HCT116 (cell line): ENCODE results near the gene SLC30A3. TPM values are rescaled to one million over a fixed set of nuclear protein-coding genes. Genes with fewer than 3 reads are reported as not detected.

Source experiments
- ATAC-seq: fragments of 200-7000 bp; cut with Tn5 transposase; 2 replicates; pipeline ENCODE4 v1.9.1; 2020; ENCODE audit warnings: mild to moderate bottlenecking, moderate library complexity
- BruUV-seq: library from RNA; stranded (reverse); fragments of 400-500 nt; replicated peaks from 2 replicates; lab custom pipeline; 2021; lab: Mats Ljungman, UMichigan
- CTCF ChIA-PET: fragments of 300-600 bp; sonication (Branson Sonifier 250); formaldehyde crosslinking; loops from one replicate; lab custom pipeline; 2021; ENCODE audit warnings: antibody characterized with exemption; lab: Charles Lee
- POLR2A ChIA-PET: fragments of 300-600, 350-600 bp; sonication (Branson Sonifier 250); formaldehyde crosslinking; loops from one replicate; lab custom pipeline; 2021; ENCODE audit warnings: antibody characterized with exemption; lab: Charles Lee
- RAD21 ChIA-PET, 2 experiments: fragments of 300-600 bp; sonication (Branson Sonifier 250); formaldehyde crosslinking; loops; one replicate each; lab custom pipeline; 2023; ENCODE audit warnings: low total read pairs in 2 of 2; ENCODE audit not compliant: uncharacterized antibody in 2 of 2, unreplicated experiment in 2 of 2, low non-redundant PET in 1 of 2; lab: Charles Lee
- DNase-seq: peaks from one replicate; pipeline ENCODE4 v3.0.0-alpha.2; 2010; ENCODE audit warnings: low read depth, low spot score
- H2AFZ ChIP-seq: fragments of 200-600 bp; shearing (Covaris generic), sonication (generic); 2 replicates; pipeline ENCODE4 v1.6.1; 2017; ENCODE audit warnings: low read depth, mixed run types, mixed read lengths, antibody characterized with exemption, low read length; ENCODE audit not compliant: poor library complexity, severe bottlenecking
- H3K27ac ChIP-seq: 2 replicates; pipeline ENCODE4 v1.5.1; 2012; ENCODE audit warnings: low read depth, low read length
- H3K27me3 ChIP-seq: fragments of 200-600 bp; sonication (generic); 2 replicates; pipeline ENCODE4 v1.6.1; 2016; ENCODE audit warnings: mixed run types, low read length, mixed read lengths; ENCODE audit not compliant: insufficient read depth
- H3K36me3 ChIP-seq, 2 experiments: fragments of 200-500 bp in 1 of 2; fragments of 200-600 bp in 1 of 2; sonication (Bioruptor generic) in 1 of 2; sonication (generic) in 1 of 2; 2 replicates each; pipeline versions ENCODE4 v1.5.1 to v1.6.1; 2014 to 2016; ENCODE audit warnings: low read length in 2 of 2, inconsistent platforms in 1 of 2, mixed read lengths in 1 of 2, mixed run types in 1 of 2; ENCODE audit not compliant: insufficient read depth in 2 of 2, control insufficient read depth in 1 of 2
- H3K4me1 ChIP-seq, 2 experiments: fragments of 200-600 bp in 1 of 2; sonication (generic) in 1 of 2; 2 replicates each; pipeline versions ENCODE4 v1.5.1 to v1.6.1; 2012 to 2017; ENCODE audit warnings: low read length in 2 of 2, inconsistent platforms in 1 of 2, mild to moderate bottlenecking in 1 of 2, mixed read lengths in 1 of 2, mixed run types in 1 of 2, moderate library complexity in 1 of 2; ENCODE audit not compliant: insufficient read depth in 2 of 2, control insufficient read depth in 1 of 2
- H3K4me2 ChIP-seq: fragments of 200-600 bp; sonication (generic); 2 replicates; pipeline ENCODE4 v1.6.1; 2017; ENCODE audit warnings: mixed run types, low read length, mixed read lengths
- H3K4me3 ChIP-seq, 2 experiments: fragments of 200-600 bp in 1 of 2; sonication (generic) in 1 of 2; replicated peaks in 1 of 2; 2 replicates each; pipeline ENCODE4 v1.5.1; 2011 to 2016; ENCODE audit warnings: low read length in 2 of 2, control low read depth in 1 of 2, low read depth in 1 of 2, mild to moderate bottlenecking in 1 of 2, mixed read lengths in 1 of 2, mixed run types in 1 of 2
- H3K79me2 ChIP-seq: fragments of 200-600 bp; sonication (generic); 2 replicates; pipeline ENCODE4 v1.6.1; 2017; ENCODE audit warnings: mild to moderate bottlenecking, mixed run types, low read length, moderate library complexity, mixed read lengths; ENCODE audit not compliant: insufficient read depth
- H3K9ac ChIP-seq: fragments of 200-600 bp; sonication (generic); 2 replicates; pipeline ENCODE4 v1.6.1; 2016; ENCODE audit warnings: low read length, mixed read lengths
- H3K9me2 ChIP-seq: fragments of 200-600 bp; sonication (generic), shearing (Covaris generic); 2 replicates; pipeline ENCODE4 v1.6.1; 2017; ENCODE audit warnings: mixed run types, mild to moderate bottlenecking, moderate library complexity; ENCODE audit not compliant: insufficient read depth
- H3K9me3 ChIP-seq, 2 experiments: fragments of 200-500 bp in 1 of 2; fragments of 200-600 bp in 1 of 2; sonication (Bioruptor generic) in 1 of 2; sonication (generic) in 1 of 2; 2 replicates each; pipeline ENCODE4 v1.6.1; 2014 to 2017; ENCODE audit warnings: low read length in 2 of 2, mixed read lengths in 2 of 2, inconsistent platforms in 1 of 2, low read depth in 1 of 2, mild to moderate bottlenecking in 1 of 2, mixed run types in 1 of 2, moderate library complexity in 1 of 2; ENCODE audit not compliant: control insufficient read depth in 1 of 2, insufficient read depth in 1 of 2
- H4K20me1 ChIP-seq: fragments of 200-600 bp; sonication (generic), shearing (Covaris generic); 2 replicates; pipeline ENCODE4 v1.6.1; 2017; ENCODE audit warnings: mixed run types, mild to moderate bottlenecking, moderate library complexity; ENCODE audit not compliant: insufficient read depth
- ATF3 ChIP-seq: IDR thresholded peaks from 2 replicates; pipeline ENCODE4 v1.6.1; 2012
- CBX3 ChIP-seq: IDR thresholded peaks from 2 replicates; pipeline ENCODE4 v1.6.1; 2012; ENCODE audit warnings: low read depth
- CEBPB ChIP-seq: IDR thresholded peaks from 2 replicates; pipeline ENCODE4 v1.6.1; 2012; ENCODE audit warnings: low read depth
- EGR1 ChIP-seq: IDR thresholded peaks from 2 replicates; pipeline ENCODE4 v1.6.1; 2012; ENCODE audit warnings: low read depth
- ELF1 ChIP-seq: IDR thresholded peaks from 2 replicates; pipeline ENCODE4 v1.6.1; 2012; ENCODE audit warnings: low read depth, borderline replicate concordance
- EZH2 ChIP-seq: fragments of 200-600 bp; sonication (generic); IDR thresholded peaks from 2 replicates; pipeline ENCODE4 v1.6.1; 2017; ENCODE audit warnings: antibody characterized with exemption, mixed run types
- EZH2phosphoT487 ChIP-seq: fragments of 200-600 bp; IDR thresholded peaks from 2 replicates; pipeline ENCODE4 v1.6.1; 2018; ENCODE audit warnings: antibody characterized with exemption, borderline replicate concordance
- JUND ChIP-seq: IDR thresholded peaks from 2 replicates; pipeline ENCODE4 v1.6.1; 2012
- MAX ChIP-seq: IDR thresholded peaks from 2 replicates; pipeline ENCODE4 v1.6.1; 2012
- POLR2A ChIP-seq: IDR thresholded peaks from 2 replicates; pipeline ENCODE4 v1.7.0; 2011; ENCODE audit warnings: borderline replicate concordance; ENCODE audit not compliant: insufficient read depth, insufficient read length; ENCODE audit errors: extremely low read depth
- POLR2AphosphoS5 ChIP-seq: IDR thresholded peaks from 2 replicates; pipeline ENCODE4 v1.6.1; 2011; ENCODE audit warnings: mild to moderate bottlenecking, low read depth, low read length, moderate library complexity
- RAD21 ChIP-seq: IDR thresholded peaks from 2 replicates; pipeline ENCODE4 v1.6.1; 2012; ENCODE audit warnings: low read depth, mild to moderate bottlenecking
- TCF7L2 ChIP-seq: IDR thresholded peaks from 2 replicates; pipeline ENCODE4 v1.7.0; 2011; ENCODE audit warnings: borderline replicate concordance, inconsistent platforms; ENCODE audit not compliant: insufficient read depth, insufficient read length; ENCODE audit errors: extremely low read depth
- ZBTB33 ChIP-seq: IDR thresholded peaks from 2 replicates; pipeline ENCODE4 v1.6.1; 2011; ENCODE audit warnings: mild to moderate bottlenecking, low read length, moderate library complexity; ENCODE audit not compliant: insufficient replicate concordance; ENCODE audit errors: extremely low read depth
- ZNF274 ChIP-seq: fragments of 200-500 bp; sonication (Bioruptor generic); IDR thresholded peaks from 2 replicates; pipeline ENCODE4 v1.6.1; 2014; ENCODE audit warnings: mild to moderate bottlenecking, low read depth, low read length, inconsistent platforms
- intact Hi-C: fragments of 100-400 bp; cut with micrococcal nuclease; formaldehyde crosslinking; loops from 2 replicates; pipeline ENCODE4 v1.10.0; 2022
- total RNA-seq: library from RNA; stranded (reverse); gene quantifications from one replicate; pipeline ENCODE4 v1.2.1, GENCODE V29; 2021; ENCODE audit not compliant: unreplicated experiment

SLC30A3 gene
- total RNA-seq, 1 experiment from 2014 or later, result 20.5 TPM

- no peak for DNase-seq
- peaks cover 0 to 8% of the 10 kb centered on the region in 2 experiments; a peak in 3 of 4 replicates for H3K4me1 ChIP-seq
- RAD21 ChIA-PET, result no interaction called here
- H3K9me3 ChIP-seq, result no peaks in the 10 kb centered on the region
- no peak for ATAC-seq
- no peaks in the 10 kb centered on the region for H3K27me3 ChIP-seq
- H3K9me2 ChIP-seq, result no peaks in the 10 kb centered on the region
- CTCF ChIA-PET, result no interaction called here
- H2AFZ ChIP-seq, result no peak overlapping the region
- no peak overlapping the region for H3K9ac ChIP-seq
- POLR2A ChIA-PET, result no interaction called here
- TF ChIP-seq POLR2A (no peak), ZBTB33 (no peak), ZNF274 (no peak), EGR1 (no peak), EZH2phosphoT487 (no peak)
- intact Hi-C loops, result no loop called here
- peaks cover 0 to 5% of the 10 kb centered on the region in 2 experiments; a peak in 1 of 4 replicates for H3K36me3 ChIP-seq
- no peaks in the 10 kb centered on the region for H3K79me2 ChIP-seq
- H3K27ac ChIP-seq, result no peak overlapping the region
- no peak overlapping the region for H3K4me3 ChIP-seq
- H4K20me1 ChIP-seq, result no peaks in the 10 kb centered on the region
- H3K4me2 ChIP-seq, result no peak overlapping the region
- BruUV-seq, result no TSS peak
These were observed 42.7 kb upstream of the SLC30A3 start for GRCh38 chr2:27305516-27305915.

- intact Hi-C loops, result loop anchor here (5.0 kb wide), 1 partner anchor 37 kb away; no protein-coding TSS in a partner anchor
- no TSS peak for BruUV-seq
- no peak for ATAC-seq
- TF ChIP-seq CEBPB (no peak), ZNF274 (no peak), TCF7L2 (no peak), RAD21 (no peak), ZBTB33 (no peak), EZH2 (no peak), ATF3 (no peak), MAX (no peak), JUND (no peak), ELF1 (no peak), EZH2phosphoT487 (no peak), POLR2AphosphoS5 (no peak), CBX3 (no peak)
These were observed 41.8 kb upstream of the SLC30A3 start for GRCh38 chr2:27304488-27305240.

More at GRCh38 chr2:27304488-27305240, 41.8 kb upstream of the SLC30A3 start:
- Histone ChIP-seq H3K36me3 (peaks cover 0 to 3% of the 10 kb centered on the region in 2 experiments; a peak in 1 of 4 replicates), H3K79me2 (no peaks in the 10 kb centered on the region), H3K9me3 (no peaks in the 10 kb centered on the region), H2AFZ (no peak overlapping the region), H3K4me1 (peaks cover 0 to 8% of the 10 kb centered on the region in 2 experiments; a peak in 3 of 4 replicates), H3K27me3 (no peaks in the 10 kb centered on the region), H3K4me3 (no peak overlapping the region), H3K27ac (no peak overlapping the region), H3K4me2 (no peak overlapping the region), H3K9me2 (no peaks in the 10 kb centered on the region), H3K9ac (no peak overlapping the region), H4K20me1 (no peaks in the 10 kb centered on the region)
- RAD21 ChIA-PET, result no interaction called here
- DNase-seq, result no peak
- CTCF ChIA-PET, result interaction anchor here (2.2 kb wide), 1 partner anchor 343 kb away, joined by 13 read pairs; no protein-coding TSS in a partner anchor
- POLR2A ChIA-PET, result no interaction called here
